Mucosa of rectum (tissue), 2 donors: Measurements from ENCODE around the gene SH3GLB1.

ENCODE experiments used
- H3K27ac ChIP-seq, 2 donors: one replicate each; pipeline ENCODE4 v1.7.0; 2013; ENCODE audit warnings: inconsistent platforms in 2 of 2, low read depth in 2 of 2, low read length in 2 of 2
- H3K27me3 ChIP-seq, 2 donors: one replicate each; pipeline ENCODE4 v1.7.0; 2013; ENCODE audit warnings: low read length in 2 of 2; ENCODE audit not compliant: control insufficient read depth in 2 of 2, insufficient read depth in 2 of 2
- H3K36me3 ChIP-seq, 2 donors: one replicate each; pipeline ENCODE4 v1.7.0; 2013; ENCODE audit warnings: low read length in 2 of 2; ENCODE audit not compliant: control insufficient read depth in 2 of 2, insufficient read depth in 2 of 2
- H3K4me1 ChIP-seq, 2 donors: one replicate each; pipeline ENCODE4 v1.7.0; 2013; ENCODE audit warnings: low read length in 2 of 2, mild to moderate bottlenecking in 1 of 2; ENCODE audit not compliant: control insufficient read depth in 2 of 2, insufficient read depth in 2 of 2
- H3K4me3 ChIP-seq, 2 donors: one replicate each; pipeline ENCODE4 v1.7.0; 2013; ENCODE audit warnings: low read length in 2 of 2
- H3K9ac ChIP-seq, 2 donors: one replicate each; pipeline ENCODE4 v1.7.0; 2013; ENCODE audit warnings: low read length in 2 of 2, low read depth in 1 of 2, mild to moderate bottlenecking in 1 of 2
- H3K9me3 ChIP-seq, 2 donors: one replicate each; pipeline ENCODE4 v1.7.0; 2013; ENCODE audit warnings: low read length in 2 of 2; ENCODE audit not compliant: control insufficient read depth in 2 of 2
- donor health status: healthy.
- donor health status: Normal muscosa, but diverticular disease.

SH3GLB1 gene

DNA sequence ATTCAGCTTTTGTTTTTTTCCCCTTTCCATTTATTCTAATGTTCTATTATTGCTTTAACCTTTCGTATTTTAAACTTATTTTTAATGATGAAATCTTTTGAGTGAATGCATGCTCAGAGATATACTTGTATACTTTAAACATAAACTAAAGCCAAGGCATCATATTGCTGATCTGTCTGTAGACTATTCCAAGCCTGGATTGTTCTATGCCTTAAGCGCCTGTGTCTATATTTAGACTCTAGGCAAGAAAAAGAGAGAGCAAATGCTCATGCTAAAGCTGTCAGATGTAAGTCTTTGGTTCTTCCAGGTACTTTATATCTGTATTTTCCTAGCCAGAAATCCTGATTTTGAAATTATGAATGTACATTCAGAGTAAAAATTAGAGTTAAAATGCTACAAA, 14.4 kb downstream of the SH3GLB1 start:
- no peaks in the 10 kb centered on the region for H3K9me3 ChIP-seq
- H3K4me1 ChIP-seq, result peaks cover 6 to 11% of the 10 kb centered on the region in 2 donors
- peaks cover 29 to 34% of the 10 kb centered on the region in 2 donors for H3K36me3 ChIP-seq
- no peak overlapping the region for H3K27ac ChIP-seq
- H3K4me3 ChIP-seq, result no peak overlapping the region
- no peaks in the 10 kb centered on the region for H3K27me3 ChIP-seq
- H3K9ac ChIP-seq, result no peak overlapping the region

DNA sequence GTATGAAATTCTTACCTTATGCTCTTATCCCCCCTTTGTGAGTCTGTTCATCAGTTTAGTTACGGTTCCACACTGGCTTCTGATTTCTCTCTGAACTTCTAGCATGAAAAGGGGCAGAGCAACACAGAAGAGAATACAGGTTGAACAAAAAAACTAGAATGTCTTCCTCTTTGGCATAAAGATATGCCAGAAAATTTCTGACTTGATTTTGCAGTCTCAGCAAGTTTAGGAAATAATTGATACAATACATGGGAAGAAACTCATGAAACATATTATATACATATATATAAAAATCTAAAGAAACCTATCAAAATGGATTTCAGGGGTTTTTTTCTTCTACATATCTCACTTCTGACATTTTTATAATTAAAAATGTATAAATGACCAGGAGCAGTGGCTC, 27.0 kb downstream of the SH3GLB1 start:
- peaks cover 26 to 33% of the 10 kb centered on the region in 2 donors for H3K36me3 ChIP-seq
- H3K9me3 ChIP-seq, result no peaks in the 10 kb centered on the region
- H3K27me3 ChIP-seq, result no peaks in the 10 kb centered on the region
- no peak overlapping the region for H3K9ac ChIP-seq
- no peak overlapping the region for H3K4me3 ChIP-seq
- no peaks in the 10 kb centered on the region for H3K4me1 ChIP-seq
- no peak overlapping the region for H3K27ac ChIP-seq

DNA sequence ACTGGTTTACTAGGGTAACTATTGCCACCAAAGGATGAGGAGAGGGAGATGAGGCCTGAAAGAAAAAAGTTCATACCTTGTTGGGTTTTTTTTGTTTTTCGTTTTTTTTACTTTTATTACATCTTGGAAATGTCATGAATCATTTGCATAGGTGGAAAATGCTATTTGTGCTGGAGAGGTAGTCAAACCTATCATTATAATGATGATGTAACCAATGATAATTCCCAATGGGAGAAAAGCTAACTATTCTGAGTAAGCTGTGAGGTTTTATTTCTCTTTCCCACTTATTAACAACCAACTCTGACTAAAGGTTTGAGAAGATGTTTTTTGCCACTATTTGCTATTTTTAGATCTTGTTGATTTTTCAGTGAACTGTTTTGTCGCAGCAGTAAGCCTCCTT, 29.0 kb downstream of the SH3GLB1 start:
- peaks cover 33 to 45% of the 10 kb centered on the region in 2 donors for H3K36me3 ChIP-seq
- H3K27ac ChIP-seq, result no peak overlapping the region
- H3K27me3 ChIP-seq, result no peaks in the 10 kb centered on the region
- H3K4me1 ChIP-seq, result no peaks in the 10 kb centered on the region
- H3K9ac ChIP-seq, result no peak overlapping the region
- H3K4me3 ChIP-seq, result no peak overlapping the region
- no peaks in the 10 kb centered on the region for H3K9me3 ChIP-seq

DNA sequence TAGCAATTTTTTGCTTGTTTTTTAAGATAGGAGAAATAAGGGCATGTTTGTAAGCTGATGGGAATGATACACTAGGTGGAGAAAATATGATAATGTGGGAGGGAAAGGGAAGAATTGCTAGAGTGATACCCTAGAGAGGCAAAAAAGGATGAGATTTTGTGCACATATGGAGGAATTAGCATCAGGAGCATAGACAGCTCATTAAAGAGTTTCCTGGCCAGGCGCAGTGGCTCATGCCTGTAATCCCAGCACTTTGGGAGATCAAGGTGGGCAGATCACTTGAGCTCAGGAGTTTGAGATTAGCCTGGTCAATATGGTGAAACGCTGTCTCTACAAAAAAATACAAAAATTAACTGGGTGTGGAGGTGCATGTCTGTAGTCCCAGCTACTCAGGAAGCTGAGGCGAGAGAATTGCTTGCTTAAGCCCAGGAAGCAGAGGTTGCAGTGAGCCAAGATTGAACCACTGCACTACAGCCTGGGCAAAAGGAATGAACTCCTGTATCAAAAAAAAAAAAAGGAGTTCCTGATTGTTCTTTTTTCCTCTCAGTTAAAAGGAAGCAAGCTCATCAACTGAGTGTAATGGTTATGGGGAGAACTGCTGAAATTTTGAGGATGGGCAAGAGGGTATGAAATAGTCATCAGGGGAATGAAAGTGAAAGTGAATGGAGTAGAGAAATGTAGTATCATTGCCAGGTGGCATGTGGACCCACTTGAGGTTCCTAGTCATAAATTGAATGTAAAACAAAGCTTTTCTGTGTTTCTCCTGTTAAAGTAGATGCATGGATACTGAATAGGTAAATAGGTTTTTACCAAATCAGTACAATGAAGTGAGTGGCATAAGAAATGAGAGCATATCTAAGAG, 35.5 kb downstream of the SH3GLB1 start:
- H3K27me3 ChIP-seq, result no peaks in the 10 kb centered on the region
- H3K9me3 ChIP-seq, result no peaks in the 10 kb centered on the region
- H3K4me1 ChIP-seq, result no peaks in the 10 kb centered on the region
- H3K36me3 ChIP-seq, result peaks cover 61% of the 10 kb centered on the region in 2 donors
- H3K27ac ChIP-seq, result no peak overlapping the region
- H3K4me3 ChIP-seq, result no peak overlapping the region
- no peak overlapping the region for H3K9ac ChIP-seq

DNA sequence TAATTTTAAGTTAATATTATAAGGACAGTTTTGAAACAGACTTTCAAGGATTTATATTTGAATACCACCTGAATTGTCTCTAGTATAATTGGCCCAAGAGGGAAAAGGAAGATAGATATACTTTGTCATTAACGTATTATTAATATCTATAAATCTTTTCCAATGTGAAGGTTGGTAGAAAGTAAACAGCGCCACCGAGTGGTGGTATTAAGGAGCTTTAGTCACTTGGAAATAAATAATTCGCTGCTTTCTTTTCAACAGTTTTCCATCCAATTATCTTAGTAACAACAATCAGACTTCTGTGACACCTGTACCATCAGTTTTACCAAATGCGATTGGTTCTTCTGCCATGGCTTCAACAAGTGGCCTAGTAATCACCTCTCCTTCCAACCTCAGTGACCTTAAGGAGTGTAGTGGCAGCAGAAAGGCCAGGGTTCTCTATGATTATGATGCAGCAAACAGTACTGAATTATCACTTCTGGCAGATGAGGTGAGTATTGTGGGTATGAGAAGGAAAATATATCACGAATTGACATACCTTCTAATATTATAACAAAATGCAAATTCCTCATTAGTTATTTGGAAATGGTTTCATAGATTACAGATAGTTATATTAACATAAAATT, 37.7 kb downstream of the SH3GLB1 start:
- Histone ChIP-seq H3K36me3 (peaks cover 44 to 47% of the 10 kb centered on the region in 2 donors), H3K9me3 (no peaks in the 10 kb centered on the region), H3K9ac (no peak overlapping the region)

DNA sequence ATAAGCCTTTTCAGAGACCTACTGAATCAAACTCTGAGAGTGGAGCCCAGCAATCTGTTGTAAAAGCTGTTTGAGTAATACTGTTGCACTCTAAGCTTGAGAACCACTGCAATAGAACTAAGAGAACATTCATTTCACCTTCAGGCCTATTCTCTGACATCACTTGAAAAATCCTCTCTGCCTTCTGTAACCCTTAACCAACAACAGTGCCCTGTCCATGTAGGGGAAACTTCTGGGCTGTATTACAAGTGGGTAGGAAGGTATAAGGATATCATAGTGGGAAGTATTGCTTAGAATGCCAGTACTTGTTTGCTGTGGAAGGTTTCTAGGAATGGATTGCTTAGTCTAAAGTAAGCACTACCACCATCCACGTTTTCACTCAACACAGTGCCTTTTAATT, 42.9 kb downstream of the SH3GLB1 start:
- H3K36me3 ChIP-seq, result peaks cover 30 to 31% of the 10 kb centered on the region in 2 donors
- H3K4me3 ChIP-seq, result no peak overlapping the region
- H3K9ac ChIP-seq, result no peak overlapping the region
- no peak overlapping the region for H3K27ac ChIP-seq
- no peaks in the 10 kb centered on the region for H3K27me3 ChIP-seq
- no peaks in the 10 kb centered on the region for H3K4me1 ChIP-seq
- no peaks in the 10 kb centered on the region for H3K9me3 ChIP-seq

More for the DNA sequence above, 37.7 kb downstream of the SH3GLB1 start:
- no peaks in the 10 kb centered on the region for H3K27me3 ChIP-seq
- H3K27ac ChIP-seq, result no peak overlapping the region
- H3K4me1 ChIP-seq, result no peaks in the 10 kb centered on the region
- no peak overlapping the region for H3K4me3 ChIP-seq

DNA sequence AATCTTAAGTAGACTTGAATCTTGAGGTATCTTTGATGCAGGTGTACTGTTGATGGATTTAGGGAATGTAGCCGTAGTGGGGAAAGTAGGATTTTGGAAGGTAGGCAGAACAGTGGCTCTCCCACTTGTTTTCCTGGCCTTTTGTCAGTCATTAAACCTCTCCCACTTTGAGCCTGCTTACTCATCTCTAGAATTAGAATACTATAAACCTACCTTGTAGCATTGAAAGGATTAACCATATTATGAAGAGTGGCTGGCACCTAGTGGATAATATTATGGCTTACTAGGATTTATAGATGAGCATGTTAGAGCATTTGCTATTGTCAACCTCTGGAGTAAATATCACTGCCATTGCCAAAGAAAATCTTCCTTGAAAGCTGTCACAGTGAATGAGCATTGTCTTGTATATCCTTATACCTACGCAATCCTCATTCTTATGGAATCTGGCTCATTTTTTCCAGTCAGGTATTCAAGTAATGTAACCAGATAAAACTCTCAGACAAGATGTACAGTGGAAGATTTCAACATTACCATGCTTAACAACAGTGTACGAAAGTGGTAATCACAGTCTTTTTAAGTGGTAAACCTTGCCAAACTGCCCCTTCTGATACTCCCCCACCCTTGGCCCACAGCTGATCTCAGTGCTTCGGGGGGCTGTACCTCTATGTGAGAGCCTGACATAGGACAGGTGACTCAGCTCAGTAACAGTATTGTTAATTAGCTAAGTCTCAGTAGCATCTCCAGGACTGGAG, 44.4 kb downstream of the SH3GLB1 start:
- Histone ChIP-seq H3K36me3 (peaks cover 18% of the 10 kb centered on the region in 2 donors), H3K27me3 (no peaks in the 10 kb centered on the region), H3K4me3 (no peak overlapping the region), H3K4me1 (peaks cover 0 to 4% of the 10 kb centered on the region in 2 donors), H3K9ac (no peak overlapping the region), H3K9me3 (no peaks in the 10 kb centered on the region), H3K27ac (no peak overlapping the region)

DNA sequence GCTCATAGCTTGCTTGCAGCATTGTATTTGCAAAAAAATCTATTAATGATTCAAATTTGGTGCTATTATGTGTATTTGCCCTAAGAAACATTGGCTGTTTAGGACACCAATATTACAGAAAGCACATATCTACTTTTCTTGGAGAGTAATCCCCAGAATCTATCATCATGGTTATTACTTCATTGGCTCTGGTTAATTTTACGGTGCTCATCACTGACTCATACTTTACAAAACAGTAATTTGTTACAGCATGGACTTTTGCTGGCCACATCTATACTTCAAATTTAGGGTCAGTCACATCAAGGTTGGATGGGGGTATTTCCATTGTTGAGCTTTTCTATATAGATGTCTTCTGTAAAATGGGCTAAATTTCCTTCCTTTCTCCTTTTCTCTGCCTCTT, 45.7 kb downstream of the SH3GLB1 start:
- H3K9me3 ChIP-seq, result no peaks in the 10 kb centered on the region
- no peaks in the 10 kb centered on the region for H3K27me3 ChIP-seq
- no peak overlapping the region for H3K4me3 ChIP-seq
- peaks cover 6% of the 10 kb centered on the region in 2 donors for H3K36me3 ChIP-seq
- H3K27ac ChIP-seq, result no peak overlapping the region
- no peak overlapping the region for H3K9ac ChIP-seq
- peaks cover 0 to 14% of the 10 kb centered on the region in 2 donors for H3K4me1 ChIP-seq

DNA sequence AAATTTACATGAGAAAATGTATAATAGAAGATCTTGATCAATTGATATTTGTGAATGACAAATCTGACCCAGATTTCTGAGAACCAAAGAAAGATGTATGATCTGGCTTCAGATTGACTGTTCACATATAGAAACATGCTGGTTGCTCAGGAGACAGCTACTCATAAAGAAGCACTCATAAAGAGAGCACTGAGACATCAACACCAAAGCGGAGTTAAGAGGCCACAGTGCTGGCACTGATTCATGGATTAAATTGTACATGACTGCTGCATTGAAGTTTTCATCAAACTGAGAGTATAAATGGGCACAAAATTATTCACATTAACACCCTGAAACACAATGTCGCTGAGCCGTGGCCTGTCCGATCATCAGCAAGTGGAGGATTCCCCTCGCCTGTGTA, 46.2 kb downstream of the SH3GLB1 start:
- Histone ChIP-seq H3K4me3 (no peak overlapping the region), H3K27ac (no peak overlapping the region), H3K36me3 (peaks cover 1 to 4% of the 10 kb centered on the region in 2 donors), H3K9me3 (no peaks in the 10 kb centered on the region), H3K4me1 (peaks cover 1 to 14% of the 10 kb centered on the region in 2 donors), H3K27me3 (no peaks in the 10 kb centered on the region), H3K9ac (no peak overlapping the region)

DNA sequence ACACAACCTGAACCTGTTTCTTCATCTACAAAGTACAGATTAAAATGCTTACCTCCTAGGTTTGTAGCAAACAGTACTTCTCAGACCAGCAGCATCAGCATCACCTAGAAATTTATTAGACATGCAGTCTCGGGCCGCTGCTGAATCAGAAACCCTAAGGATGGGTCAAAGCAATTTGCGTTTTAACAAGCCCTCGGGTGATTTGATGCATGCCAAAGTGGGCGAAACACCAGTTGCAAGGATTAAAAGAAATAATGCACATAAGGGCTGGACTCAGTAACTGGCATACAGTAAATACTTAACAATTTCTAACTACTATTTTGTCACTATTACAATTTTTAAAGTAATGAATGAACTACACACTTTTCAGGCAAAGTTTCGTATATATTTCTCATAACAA, 47.5 kb downstream of the SH3GLB1 start:
- H3K36me3 ChIP-seq, result peaks cover 0 to 4% of the 10 kb centered on the region in 2 donors
- peaks cover 6 to 23% of the 10 kb centered on the region in 2 donors for H3K4me1 ChIP-seq
- H3K27ac ChIP-seq, result no peak overlapping the region
- no peak overlapping the region for H3K9ac ChIP-seq
- H3K9me3 ChIP-seq, result no peaks in the 10 kb centered on the region
- H3K27me3 ChIP-seq, result no peaks in the 10 kb centered on the region
- H3K4me3 ChIP-seq, result no peak overlapping the region
